Activated CD8-positive, alpha-beta memory T cell treated with anti-CD3 and anti-CD28 coated beads for 4 hours (primary cell): Measurements from ENCODE around the gene C1orf21.
A peak's percentile ranks its signal among the peaks of the same experiment; 100 is the strongest.

Experiments used
- DNase-seq, 2 donors: peaks; one replicate each; pipeline ENCODE4 v3.0.0-alpha.2; 2020; ENCODE audit warnings: low read depth in 2 of 2

Gene C1orf21

DNA sequence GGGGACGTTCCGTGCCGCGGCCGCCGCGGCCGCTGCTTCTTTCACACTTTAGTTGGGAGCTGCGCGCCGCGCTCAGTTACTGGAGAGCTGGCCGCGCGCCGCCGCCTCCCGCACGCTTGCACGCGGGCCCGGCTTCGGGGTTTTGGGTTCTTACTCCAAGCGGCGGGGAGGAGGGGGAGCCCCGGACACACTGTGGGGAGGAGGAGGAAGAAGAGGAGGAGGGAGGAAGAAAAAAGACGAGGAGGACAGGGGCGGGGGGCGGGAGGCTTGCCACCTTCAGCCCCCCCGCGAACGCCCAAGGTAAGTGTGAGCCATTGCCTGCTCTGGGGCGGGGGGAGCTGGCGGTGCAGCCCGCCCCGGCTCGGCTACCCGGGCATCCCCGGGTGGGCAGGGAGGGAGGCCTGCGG lies 243 bp downstream of the C1orf21 start:
- DNase-seq = no peak

DNA sequence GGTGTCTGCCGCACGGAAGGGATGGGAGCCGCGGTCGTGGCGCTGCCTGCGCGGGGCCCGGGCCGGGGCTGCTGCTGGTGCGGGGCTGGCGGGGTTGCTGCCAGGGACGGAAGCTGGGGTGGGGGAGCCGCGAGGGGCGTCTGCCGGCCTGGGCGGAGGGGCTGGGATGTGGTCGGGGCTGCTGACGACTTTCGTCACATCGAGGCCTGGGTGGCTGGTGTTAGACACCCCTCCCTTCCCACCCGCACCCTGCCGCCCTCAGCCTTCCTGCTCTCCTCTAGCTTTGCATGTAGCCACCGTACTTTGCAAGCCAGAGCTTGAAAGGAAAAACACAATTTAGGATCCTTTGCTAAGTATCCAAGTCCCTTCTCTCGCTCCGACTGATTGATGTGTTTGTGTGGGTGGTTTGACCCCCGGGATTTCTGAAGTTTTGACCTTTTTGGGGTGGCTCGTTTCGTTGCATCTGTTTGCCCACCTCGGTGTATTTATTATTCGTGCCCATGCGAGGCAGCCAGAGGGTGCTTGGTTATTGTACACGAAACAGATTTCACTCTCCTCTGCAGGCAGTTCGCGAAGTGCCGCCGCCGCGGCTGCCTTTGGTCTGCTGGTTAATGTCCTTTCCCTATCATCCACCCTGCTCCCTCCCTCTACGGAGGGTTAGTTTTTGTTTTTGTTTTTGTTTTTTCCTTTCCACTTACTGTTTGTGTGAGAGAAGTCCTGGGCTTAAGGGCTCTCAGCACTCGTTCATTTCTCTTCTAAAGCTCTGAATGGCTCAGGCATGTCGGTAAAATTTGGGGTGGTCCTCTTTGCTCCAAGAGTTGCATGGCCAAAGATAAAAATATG lies 868 bp downstream of the C1orf21 start:
- peak; percentile 34 to 38 for DNase-seq

DNA sequence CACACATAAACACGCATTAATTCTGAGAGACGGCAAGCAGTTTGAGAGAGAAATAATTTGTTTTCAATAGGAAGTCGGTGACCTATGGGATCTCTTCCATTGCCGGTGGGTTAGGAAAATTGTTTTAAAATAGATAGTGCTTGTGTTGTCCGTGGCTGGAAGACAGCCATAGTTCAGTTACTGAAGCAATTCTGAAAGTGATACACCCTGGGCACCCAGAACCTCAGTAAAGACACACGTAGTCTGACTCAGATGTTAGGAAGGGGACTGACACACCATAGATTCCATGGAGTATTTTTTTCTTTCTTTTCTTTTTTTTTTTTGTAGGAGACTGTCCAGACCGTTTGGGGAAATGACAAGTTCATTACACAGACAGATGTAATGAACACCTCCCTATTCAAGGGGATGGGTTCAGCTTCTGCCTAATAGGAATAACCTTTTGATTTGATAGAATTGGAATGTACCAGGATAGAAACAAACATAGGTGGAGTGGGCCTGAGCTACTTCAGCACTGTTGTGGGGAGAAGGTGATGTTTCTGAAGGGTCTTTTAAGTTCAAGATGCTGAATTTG lies 1.6 kb downstream of the C1orf21 start:
- DNase-seq = no peak

DNA sequence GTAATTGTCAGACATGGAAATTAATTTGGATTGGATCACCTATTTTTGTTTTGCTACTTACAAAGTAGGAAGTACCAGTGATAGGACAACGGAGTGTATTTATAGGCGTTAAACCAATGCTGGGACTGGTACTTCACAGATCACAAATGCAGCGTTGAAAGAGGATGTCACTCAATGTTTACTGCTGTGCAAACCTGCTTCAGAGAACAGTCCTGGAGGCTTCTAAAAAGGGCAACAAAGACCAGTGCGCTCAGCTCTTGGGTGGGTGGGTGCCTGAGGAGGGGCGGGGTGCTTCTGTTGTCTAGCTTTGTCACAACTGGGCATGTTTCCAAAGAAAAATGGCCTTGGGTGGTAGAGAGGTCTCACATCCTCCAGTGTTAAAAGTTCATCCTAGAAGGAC lies 2.1 kb downstream of the C1orf21 start:
- no peak for DNase-seq

DNA sequence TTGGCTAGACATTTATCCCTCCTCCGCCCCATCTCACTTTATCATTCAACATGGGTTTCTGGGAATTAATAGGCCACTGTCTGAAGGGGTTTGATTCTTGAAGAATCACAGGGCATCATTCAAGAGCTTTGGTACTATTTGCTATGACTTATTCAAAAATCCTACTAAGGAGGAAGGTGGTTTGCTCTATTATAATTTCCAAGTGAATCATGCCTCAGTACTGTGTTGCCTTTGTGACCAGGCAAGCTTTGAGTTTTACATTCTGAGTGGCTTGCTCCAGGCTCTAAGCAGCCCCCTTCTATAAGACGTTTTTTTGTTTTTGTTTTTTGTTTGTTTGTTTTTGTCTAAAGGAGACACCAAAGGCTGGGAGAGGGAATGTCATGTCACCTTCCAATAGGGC lies 2.6 kb downstream of the C1orf21 start:
- DNase-seq = no peak

DNA sequence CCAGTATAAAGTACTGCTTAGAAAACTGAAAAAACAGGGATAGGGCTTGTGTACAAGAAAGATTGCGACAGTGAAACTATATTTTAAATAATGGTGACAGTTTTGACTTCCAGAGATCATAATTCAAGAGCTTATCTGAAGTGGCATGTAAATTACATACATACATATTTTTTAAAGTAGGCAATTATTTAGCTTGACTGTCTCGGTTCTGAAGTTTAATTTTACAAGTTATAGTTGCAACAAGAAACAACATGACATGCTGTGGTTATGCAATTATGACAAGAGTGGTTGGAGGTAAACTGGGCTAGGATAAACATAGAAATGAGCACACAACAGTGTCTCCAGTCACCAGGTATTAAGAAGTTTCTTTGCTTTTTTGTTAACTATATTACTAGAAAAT lies 4.1 kb downstream of the C1orf21 start:
- DNase-seq = no peak

DNA sequence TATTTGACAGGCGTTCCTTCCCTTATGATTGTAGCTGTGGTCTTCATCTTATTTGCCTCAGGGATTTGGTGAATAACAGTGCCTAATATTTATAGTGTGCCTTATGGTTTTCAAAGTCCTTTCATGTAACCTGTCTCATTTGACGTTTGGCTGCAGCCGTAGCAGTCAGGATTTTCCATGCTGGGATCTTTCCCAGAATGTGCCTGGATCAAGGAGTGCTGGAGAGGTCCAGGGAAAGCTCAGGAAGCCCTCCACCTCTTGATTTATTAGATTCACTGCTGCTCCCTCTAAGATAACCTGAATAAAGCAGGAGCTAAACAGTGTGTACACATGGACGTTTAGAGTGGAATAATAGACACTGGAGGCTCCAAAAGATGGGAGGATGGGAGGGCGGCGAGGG lies 5.2 kb downstream of the C1orf21 start:
- no peak for DNase-seq

DNA sequence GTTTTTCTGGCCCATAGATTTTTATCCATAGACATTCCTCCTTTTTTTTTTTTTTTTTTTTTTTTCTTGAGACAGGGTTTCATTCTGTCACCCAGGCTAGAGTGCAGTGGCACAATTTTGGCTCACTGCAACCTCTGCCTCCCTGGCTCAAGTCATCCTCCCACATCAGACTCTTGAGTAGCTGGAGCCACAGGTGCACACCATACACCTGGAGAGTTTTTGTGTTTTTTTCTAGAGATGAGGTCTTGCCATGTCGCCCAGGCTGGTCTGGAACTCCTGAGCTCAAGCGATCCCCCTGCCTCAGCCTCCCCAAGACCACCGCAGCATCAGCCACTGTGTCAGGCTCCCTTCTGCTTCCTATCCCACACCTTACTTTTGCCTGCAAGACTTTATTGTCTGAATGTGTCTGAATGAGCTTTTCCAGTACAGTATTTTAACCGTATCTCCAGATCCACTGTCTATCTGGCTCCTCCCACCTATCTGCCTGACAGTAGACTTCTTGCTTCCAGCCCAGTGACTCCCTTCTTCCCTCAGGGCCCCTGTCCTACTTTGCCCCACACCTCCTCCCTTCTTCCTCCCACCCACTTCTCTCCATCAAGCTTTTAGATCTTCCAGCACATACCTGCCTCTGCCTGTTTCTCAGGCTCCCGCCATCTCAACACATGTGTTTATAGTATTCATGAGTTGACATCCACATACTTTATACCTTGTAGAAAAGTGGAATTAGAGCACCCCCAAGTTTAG lies 6.1 kb downstream of the C1orf21 start:
- no peak for DNase-seq

DNA sequence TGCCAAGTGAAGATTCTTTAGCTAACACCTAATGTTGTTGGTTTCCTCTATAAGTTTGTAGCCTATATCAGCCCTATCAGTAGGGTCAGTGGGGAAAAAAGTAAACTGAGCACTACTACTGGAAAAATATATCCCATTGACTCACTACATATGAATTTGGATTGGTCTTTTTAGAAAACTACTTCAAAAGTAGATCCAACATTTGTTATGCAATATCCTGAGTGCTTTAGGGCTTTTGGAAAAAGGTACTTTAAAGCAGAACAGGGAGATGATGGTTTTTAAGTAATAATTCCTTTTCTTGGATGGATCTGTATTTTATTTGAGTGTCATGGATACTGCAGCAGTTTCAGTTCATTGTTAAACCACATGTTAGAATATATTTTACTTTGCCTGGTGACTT lies 7.1 kb downstream of the C1orf21 start:
- no peak for DNase-seq

DNA sequence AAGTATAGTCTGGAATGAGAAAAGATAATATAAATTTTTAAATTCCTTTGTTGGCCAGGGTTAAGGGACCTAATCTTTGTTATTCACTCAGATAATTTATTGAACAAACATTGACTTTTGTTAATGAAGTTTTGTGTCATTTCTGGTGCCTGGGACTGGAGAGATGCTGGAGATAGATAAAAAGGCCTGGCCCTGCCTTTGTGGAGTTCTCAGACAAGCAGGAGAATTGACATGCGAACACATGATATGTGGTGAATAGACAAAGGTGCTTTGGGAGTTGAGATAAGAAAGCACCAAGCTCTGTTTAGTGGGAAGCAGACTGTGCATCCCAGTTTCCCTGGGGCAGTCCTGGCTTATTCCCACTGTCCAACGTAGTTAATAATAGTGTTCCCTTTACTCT lies 8.5 kb downstream of the C1orf21 start:
- no peak for DNase-seq

DNA sequence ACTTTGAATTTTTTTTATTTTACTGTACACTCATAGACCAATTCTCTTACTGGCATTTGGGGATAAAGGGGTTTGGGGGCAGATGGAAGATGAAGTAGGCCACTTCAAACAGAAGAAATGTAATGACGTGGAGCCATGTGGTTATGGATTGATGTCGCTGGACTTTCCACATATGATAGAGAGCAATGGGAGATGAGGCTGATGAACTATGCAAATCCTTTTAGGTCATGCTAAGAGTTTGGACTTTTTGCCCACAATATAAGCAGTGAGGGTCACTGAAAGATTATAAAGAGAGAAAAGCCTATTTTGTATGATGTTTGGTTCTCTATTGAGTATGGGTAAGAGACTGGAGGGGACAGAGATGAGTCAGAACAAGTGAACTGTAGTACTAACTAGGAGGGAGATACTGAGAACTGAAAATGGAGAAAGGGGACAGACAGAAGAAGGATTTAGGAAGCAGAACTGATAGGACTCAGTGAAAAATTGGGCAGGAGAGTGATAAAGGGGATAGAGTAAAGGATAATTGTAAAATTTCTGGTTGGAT lies 9.2 kb downstream of the C1orf21 start:
- DNase-seq = no peak

DNA sequence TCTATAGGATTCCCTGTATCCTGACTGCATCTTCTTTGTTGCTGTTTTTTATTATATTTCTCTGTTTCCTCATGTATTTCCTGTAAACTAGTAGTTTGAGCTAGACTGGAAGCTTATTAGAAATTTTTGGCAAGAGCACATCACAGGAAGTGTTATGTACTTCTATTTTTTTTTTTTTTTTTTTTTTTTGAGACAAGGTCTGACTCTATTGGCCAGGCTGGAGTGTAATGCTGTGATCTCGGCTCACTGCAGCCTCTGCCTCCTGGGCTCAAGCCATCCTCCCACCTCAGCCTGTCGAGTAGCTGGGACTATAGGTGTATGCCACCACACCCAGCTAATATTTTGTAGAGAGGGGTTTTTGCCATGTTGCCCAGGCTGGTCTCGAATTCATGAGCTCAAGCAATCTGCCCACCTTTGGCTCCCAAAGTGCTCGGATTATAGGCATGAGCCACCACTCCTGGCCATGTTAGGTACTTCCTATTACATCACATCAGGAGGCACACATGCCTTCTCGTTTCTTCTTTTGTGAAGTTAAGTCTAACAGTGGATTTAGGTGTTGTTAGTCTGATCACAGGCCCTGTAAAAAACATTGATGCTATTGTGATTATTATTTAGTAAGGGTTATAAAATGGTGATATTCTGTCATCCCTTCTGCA lies 12.5 kb downstream of the C1orf21 start:
- DNase-seq = no peak

DNA sequence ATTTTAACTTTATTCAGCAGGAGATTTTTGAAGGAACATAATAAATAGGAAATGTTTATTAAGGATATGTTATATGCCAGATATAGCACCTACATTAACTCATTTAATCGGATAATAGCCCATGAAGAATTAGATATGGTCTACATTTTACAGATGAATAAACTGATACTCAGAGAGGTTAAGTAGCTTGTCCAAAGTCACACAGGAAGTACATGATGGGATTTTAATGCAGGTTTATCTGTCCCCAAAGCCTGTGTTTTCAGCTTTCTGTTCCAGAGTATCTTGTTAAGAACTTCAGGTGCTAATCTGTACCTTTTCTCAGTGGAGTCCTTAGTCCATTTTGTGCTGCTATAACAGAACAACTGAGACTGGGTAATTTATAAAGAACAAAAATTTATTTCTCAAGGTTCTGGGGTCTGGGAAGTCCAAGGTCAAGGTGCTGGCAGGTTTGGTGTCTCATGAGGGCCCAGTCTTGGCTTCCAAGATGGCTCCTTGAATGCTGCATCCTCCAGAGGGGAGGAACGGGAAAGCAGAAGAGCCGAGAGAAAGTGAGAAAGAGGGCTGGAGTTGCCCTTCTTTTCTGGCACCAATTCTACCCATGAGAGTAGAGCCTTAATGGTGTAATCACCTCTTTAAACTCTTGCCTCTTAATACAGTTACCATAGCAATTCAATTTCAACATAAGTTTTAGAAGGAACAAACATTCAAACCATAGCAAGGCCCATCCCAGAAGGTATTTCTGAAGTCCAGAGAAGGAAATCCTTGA lies 17.3 kb downstream of the C1orf21 start:
- no peak for DNase-seq

DNA sequence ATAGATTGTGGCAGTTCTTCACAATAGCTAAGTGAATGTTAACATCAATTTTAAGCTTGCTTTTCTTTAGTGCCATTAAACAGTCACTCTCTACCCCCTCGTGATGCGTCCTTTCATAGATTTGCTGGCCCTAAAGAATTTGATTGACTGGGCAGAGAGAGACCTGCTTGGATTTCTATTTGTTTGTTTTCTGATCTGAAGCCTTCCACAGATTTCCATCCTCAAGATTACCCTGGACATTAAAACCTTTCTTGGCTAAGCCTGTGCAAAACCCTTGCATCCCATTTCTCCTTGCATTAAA lies 17.8 kb downstream of the C1orf21 start:
- DNase-seq = no peak

DNA sequence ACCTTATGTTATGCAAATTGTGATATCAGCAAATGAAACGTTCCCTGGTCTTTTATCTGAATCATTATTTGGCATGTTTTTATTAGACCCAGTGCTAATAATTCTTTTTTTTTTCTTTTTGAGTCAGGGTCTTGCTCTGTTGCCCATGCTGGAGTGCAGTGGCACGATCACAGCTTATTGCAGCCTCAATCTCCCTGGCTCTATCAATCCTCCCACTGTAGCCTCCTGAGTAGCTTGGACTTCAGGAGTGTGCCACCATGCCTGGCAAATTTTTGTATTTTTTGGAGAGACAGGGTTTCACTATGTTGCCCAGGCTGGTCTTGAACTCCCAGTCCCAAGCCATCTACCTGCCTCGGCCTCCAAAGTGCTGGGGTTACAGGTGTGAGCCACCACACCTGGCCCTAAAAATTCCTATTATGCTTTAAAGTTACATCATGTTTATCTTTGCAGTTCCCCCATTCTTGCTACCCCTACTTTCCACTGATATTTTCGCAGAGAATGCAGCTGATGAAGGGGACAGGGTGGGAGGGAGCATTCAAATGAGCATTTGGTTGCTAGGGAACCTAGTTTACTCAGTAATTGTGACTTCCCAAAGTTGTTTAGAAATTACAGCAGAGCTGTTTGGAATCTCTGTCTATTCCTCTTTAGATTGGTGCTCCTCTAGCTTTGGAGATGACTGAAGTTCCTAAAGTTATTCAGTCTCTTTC lies 18.4 kb downstream of the C1orf21 start:
- no peak for DNase-seq

DNA sequence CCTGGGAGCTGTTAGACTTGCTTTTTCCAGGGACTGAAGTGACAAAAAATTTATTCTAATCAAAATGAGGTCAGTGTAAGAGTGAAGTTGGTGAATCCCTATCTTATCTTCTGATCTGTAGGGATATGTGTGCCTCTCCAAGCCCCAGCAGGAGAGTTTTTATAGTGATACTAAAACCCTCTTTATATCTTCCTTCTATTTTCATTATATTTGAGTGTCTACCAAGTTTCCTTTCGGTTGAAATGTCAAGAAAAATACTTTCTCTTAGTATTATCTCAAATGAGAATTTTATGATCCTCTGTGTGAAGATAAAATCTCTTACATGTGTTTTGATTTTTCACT lies 18.9 kb downstream of the C1orf21 start:
- no peak for DNase-seq

DNA sequence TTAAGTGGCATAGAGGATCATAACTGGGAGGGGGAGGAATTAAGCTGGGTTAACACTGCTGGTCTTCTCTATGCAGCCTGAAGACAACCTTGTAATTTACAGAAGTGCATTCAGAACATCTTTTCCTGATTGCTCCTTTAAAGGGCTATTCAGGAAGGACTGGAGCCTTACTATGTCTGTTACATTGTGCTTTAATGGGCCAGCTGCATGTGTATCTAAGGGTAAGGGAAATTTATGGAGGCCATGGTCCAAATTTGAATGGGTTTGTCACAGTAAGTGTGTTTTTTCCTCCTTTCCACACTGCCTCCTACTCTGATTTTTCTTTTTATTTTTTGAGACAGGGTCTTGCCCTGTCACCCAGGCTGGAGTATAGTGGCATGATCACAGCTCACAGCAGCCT lies 19.6 kb downstream of the C1orf21 start:
- DNase-seq = no peak

DNA sequence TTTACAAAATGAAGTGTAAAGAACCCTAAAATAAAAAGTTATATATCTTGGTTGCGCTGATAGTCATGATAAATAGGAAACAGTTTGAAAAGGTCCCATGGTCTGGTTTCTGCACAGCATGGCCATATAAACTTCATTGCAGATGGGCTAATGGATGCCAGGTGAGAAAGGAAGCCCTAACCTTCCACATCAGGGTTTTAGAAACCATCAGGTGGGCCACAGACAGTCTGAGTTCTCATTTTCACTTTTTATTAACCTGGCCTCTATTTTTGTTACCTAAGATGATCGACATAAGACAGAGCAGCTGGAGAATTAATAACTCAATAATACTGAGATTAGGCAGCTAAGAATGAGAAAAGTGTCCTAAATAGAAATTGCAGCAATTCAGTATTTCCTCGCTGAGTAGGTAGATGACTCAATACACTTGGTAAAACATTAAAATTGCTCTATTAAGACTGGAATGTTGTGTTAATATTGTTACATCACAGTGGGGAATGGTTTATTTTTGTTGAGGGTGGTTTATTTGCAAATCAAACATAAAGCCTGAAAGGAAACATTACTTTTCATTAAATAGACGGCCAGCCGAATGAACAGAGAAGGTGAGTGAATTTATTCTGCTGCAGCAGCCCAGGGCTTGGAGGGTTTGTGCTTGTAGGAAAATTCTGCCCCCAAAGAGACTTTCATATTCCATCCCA lies 21.1 kb downstream of the C1orf21 start:
- DNase-seq = no peak

DNA sequence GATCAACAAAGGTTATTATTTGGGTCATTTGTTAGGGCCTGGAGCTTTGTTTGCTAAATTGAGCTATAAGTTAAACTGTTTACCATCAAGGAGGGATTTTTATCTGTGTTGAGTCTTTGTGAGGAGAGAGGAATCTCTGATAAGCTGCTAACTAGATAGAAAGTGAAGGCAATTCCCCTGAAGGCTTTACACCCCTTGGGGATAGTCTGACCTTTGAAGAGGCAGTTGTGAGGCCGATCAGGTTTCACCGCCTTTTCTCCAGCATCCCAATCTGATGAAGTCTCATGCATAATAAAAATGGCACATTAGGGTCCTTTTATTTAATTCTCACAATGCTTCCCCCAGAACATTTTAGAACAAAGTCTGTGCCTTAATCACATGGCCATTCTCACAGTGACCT lies 21.8 kb downstream of the C1orf21 start:
- DNase-seq = no peak

DNA sequence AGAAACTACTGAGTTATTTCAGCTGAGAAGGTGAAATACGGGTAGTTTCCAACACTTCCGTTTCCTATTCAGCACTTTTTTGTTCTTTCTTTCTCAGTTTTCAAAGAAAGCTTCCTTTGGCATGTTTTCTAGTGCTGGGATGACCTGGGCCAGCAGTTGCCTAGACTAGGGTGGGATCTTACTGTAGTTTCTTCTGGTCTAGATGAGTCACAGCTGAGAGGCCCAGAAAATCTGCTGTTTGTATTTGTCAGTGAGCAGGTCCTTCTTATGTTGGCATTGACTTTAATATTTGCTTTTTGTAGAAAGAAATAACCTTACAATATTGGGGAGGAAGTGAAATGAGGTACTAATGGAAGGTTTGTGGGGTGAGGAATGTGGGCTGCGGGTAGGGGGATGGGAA lies 22.2 kb downstream of the C1orf21 start:
- no peak for DNase-seq

DNA sequence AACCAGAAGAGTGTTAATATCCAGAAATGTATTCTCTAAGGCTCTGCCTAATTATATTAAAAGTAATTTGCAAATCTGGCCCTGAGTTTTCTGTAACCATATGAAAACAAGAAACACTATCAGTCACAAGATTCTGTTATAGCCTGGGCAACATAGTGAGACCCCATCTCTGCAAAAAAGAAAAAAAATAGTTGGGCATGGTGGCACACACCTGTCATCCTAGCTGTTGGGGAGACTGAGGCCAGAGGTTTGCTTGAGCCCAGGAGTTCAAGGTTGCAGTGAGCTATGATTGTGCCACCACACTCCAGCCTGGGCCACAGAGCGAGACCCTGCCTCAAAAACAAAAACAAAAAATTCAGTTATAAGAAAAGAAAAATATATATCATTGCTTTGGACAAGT lies 25.6 kb downstream of the C1orf21 start:
- DNase-seq = no peak
